Heart left ventricle (tissue), 16 donors: ENCODE data around the gene MCM5. TPM values are rescaled to one million over a fixed set of nuclear protein-coding genes. Genes with fewer than 3 reads are reported as not detected.
"Not testable (repeated sequence)": the region's sequence is repeated elsewhere in the genome, so short reads cannot be mapped to it uniquely, and the experiment has no call there.

Experiments used
- ATAC-seq, 4 donors: fragments of 200-7000 bp; cut with Tn5 transposase; one replicate each; pipeline ENCODE4 v1.9.1; 2020 to 2022; ENCODE audit warnings: moderate library complexity in 4 of 4, mild to moderate bottlenecking in 3 of 4, moderate number of reproducible peaks in 1 of 4
- DNase-seq, 5 donors: peaks; one replicate each; pipeline ENCODE4 v3.0.0-alpha.2; 2020
- H3K27ac ChIP-seq, 12 donors: fragments of 200-600 bp; sonication (generic) in 4 of 12; one replicate each; pipeline versions ENCODE4 v1.5.0 to v1.8.0; 2016 to 2022; ENCODE audit warnings: mild to moderate bottlenecking in 2 of 12
- H3K27me3 ChIP-seq, 9 donors: fragments of 200-600 bp; sonication (generic) in 2 of 9; one replicate each; pipeline versions ENCODE4 v1.5.1 to v1.8.0; 2016 to 2022; ENCODE audit warnings: mild to moderate bottlenecking in 3 of 9
- H3K36me3 ChIP-seq, 9 donors: fragments of 200-600 bp; sonication (generic) in 2 of 9; one replicate each; pipeline versions ENCODE4 v1.5.0 to v1.8.0; 2018 to 2022; ENCODE audit warnings: mild to moderate bottlenecking in 2 of 9
- H3K4me1 ChIP-seq, 12 donors: fragments of 200-600 bp; sonication (generic) in 4 of 12; one replicate each; pipeline versions ENCODE4 v1.5.0 to v1.8.0; 2016 to 2022; ENCODE audit warnings: mild to moderate bottlenecking in 3 of 12
- H3K4me3 ChIP-seq, 12 donors: fragments of 200-600 bp; sonication (generic) in 4 of 12; one replicate each; pipeline versions ENCODE4 v1.5.0 to v1.8.0; 2017 to 2022; ENCODE audit warnings: mild to moderate bottlenecking in 9 of 12, moderate library complexity in 4 of 12
- H3K9me3 ChIP-seq, 12 donors: fragments of 200-600 bp; sonication (generic) in 4 of 12; one replicate each; pipeline versions ENCODE4 v1.5.0 to v1.8.0; 2016 to 2022; ENCODE audit warnings: mild to moderate bottlenecking in 1 of 12
- CTCF ChIP-seq, 12 donors: fragments of 200-600 bp; sonication (generic) in 4 of 12; IDR thresholded peaks; one replicate each; pipeline versions ENCODE4 v1.5.0 to v1.8.0; 2018 to 2022; ENCODE audit warnings: antibody characterized with exemption in 12 of 12, mild to moderate bottlenecking in 5 of 12
- POLR2A ChIP-seq, 2 donors: fragments of 450-650 bp; IDR thresholded peaks; one replicate each; pipeline ENCODE4 v1.6.1; 2017; ENCODE audit warnings: antibody characterized with exemption in 2 of 2, mild to moderate bottlenecking in 2 of 2, moderate library complexity in 2 of 2
- WGBS, 4 donors: extraction: QIAGEN DNeasy Blood & Tissue Kit in 2 of 4; methylation state at CpG; one replicate each; pipeline versions ENCODE4 v1.1.5 to v1.1.7; 2013 to 2018; 5-methylcytosine and 5-hydroxymethylcytosine counted together
- intact Hi-C, 10 donors: fragments of 100-400 bp; cut with DNase I; formaldehyde crosslinking; loops; one replicate each; pipeline versions ENCODE4 v1.11.1 to v1.14.2; 2022
- polyA plus RNA-seq, 2 donors: library from polyadenylated mRNA; stranded (reverse); fragments of 200-250 nt; gene quantifications; one replicate each; pipeline ENCODE4 v1.2.3, GENCODE V29; 2013
- total RNA-seq, 9 donors: library from RNA; depleted of rRNA in 2 of 9; stranded (reverse); fragments of >200 nt in 2 of 9; fragmentation: NEBNext Ultra II Directional in 3 of 9; extraction: Animal tissue kit (Norgen Biotek cat#: 25700) in 3 of 9; gene quantifications; one replicate each; pipeline versions ENCODE4 v1.1.0 to v1.2.4, GENCODE V29; 2016 to 2023
- donor health status: ischemic (EF 13 %, LVEDD 7.1; RV severe dilation, severe dysfunction).
- donor health status: healthy with polysubstance abuse.
- donor health status: DM: no; HTN: yes; CAD: no.
- donor health status: DM: no; HTN: no; CAD: no.
- donor health status: ischemic (EF 25% LVEDD 6.9; RV normal size, moderate dysfunction).
- donor health status: ischemic (EF 25% LVEDD 5.7; RV mildly dilated, moderate dysfunction).
- donor health status: healthy.
- donor health status: DM: yes; HTN: yes; CAD: no.
- donor health status: ischemic (EF 35%, LVEDD 5.7; RV mildly dilated, moderate dysfunction).
- donor health status: nonischemic (EF 11% LVEDD 7.7; RV severe dilation, severe dysfunction).
- donor health status: DM: yes; HTN: yes; CAD: no.
- donor health status: PGD.
- donor health status: ischemic (EF 29% LVEDD 5.4; RV normal size, mild dysfunction).
- donor health status: nonischemic (EF 23%, LVEDD 6.1; RV moderate dilation, normal function).

The MCM5 gene
- total and polyA plus RNA-seq, 11 donors = 5.9 to 30.2 (median 12.3) TPM

- Histone ChIP-seq H3K4me3 (no peak overlapping the region), H3K9me3 (peaks cover 0 to 17% (median 11%) of the 10 kb centered on the region in 12 donors), H3K27ac (no peak overlapping the region), H3K4me1 (peaks cover 0 to 13% (median 7%) of the 10 kb centered on the region in 12 donors), H3K27me3 (no peaks in the 10 kb centered on the region), H3K36me3 (peaks cover 0 to 9% (median 0%) of the 10 kb centered on the region in 9 donors)
- 89 to 97% (median 96%) methylated on average over 5 of the region's 5 CpGs for WGBS, 4 donors
- intact Hi-C loops = loop anchor here in 7 of 10 donors (5.0 to 10.0 kb wide), 6 partner anchors 82 to 691 kb away; no protein-coding TSS in a partner anchor
- ATAC-seq (no peak), DNase-seq (no peak)
- TF ChIP-seq CTCF (IDR thresholded peaks at IDR 0.05) = no peak
- no peak for TF ChIP-seq POLR2A (IDR thresholded peaks at IDR 0.05)
Measured at GRCh38 chr22:35434061-35434710, 34.2 kb downstream of the MCM5 start.

- intact Hi-C loops = loop anchor here in 6 of 10 donors (10.0 kb wide), 3 partner anchors 490 to 690 kb away; no protein-coding TSS in a partner anchor
- WGBS, 4 donors = 62 to 84% (median 80%) methylated on average over 3 to 8 of the region's 8 CpGs
Measured at GRCh38 chr22:35435201-35435740, 35.3 kb downstream of the MCM5 start.

GRCh38 chr22:35436421-35436820 lies 36.5 kb downstream of the MCM5 start:
- Histone ChIP-seq H3K4me1 (peaks cover 0 to 4% (median under 1%) of the 10 kb centered on the region in 12 donors), H3K27ac (no peak overlapping the region), H3K36me3 (peaks cover 0 to 9% (median 0%) of the 10 kb centered on the region in 9 donors), H3K27me3 (no peaks in the 10 kb centered on the region), H3K9me3 (peaks cover 0 to 17% (median 11%) of the 10 kb centered on the region in 12 donors), H3K4me3 (no peak overlapping the region)
- WGBS, 4 donors = 76 to 86% (median 78%) methylated on average over 5 of the region's 5 CpGs
- intact Hi-C loops = loop anchor here in 6 of 10 donors (10.0 kb wide), 3 partner anchors 488 to 688 kb away; no protein-coding TSS in a partner anchor
- TF ChIP-seq POLR2A (IDR thresholded peaks at IDR 0.05) (no peak), CTCF (IDR thresholded peaks at IDR 0.05) (no peak)
- no peak for DNase-seq
- ATAC-seq = no peak

More at GRCh38 chr22:35435201-35435740, 35.3 kb downstream of the MCM5 start:
- ATAC-seq (no peak), DNase-seq (peak in 1 of 5 donors; percentile 25)
- TF ChIP-seq POLR2A (IDR thresholded peaks at IDR 0.05) = no peak
- TF ChIP-seq CTCF (IDR thresholded peaks at IDR 0.05) = no peak
- H3K27me3 ChIP-seq = no peaks in the 10 kb centered on the region
- no peak overlapping the region for H3K27ac ChIP-seq
- peaks cover 0 to 13% (median 7%) of the 10 kb centered on the region in 12 donors for H3K4me1 ChIP-seq
- H3K4me3 ChIP-seq = no peak overlapping the region
- H3K36me3 ChIP-seq = peaks cover 0 to 9% (median 0%) of the 10 kb centered on the region in 9 donors
- peaks cover 0 to 17% (median 11%) of the 10 kb centered on the region in 12 donors for H3K9me3 ChIP-seq

GRCh38 chr22:35437049-35437448 lies 37.1 kb downstream of the MCM5 start:
- no peak overlapping the region for H3K27ac ChIP-seq
- peaks cover 0 to 17% (median 11%) of the 10 kb centered on the region in 12 donors for H3K9me3 ChIP-seq
- H3K36me3 ChIP-seq = peaks cover 0 to 9% (median 0%) of the 10 kb centered on the region in 9 donors
- 85 to 100% (median 93%) methylated on average over 2 of the region's 2 CpGs for WGBS, 4 donors
- intact Hi-C loops = loop anchor here in 6 of 10 donors (10.0 kb wide), 3 partner anchors 488 to 688 kb away; no protein-coding TSS in a partner anchor
- DNase-seq (no peak), ATAC-seq (no peak)
- no peaks in the 10 kb centered on the region for H3K4me1 ChIP-seq
- no peaks in the 10 kb centered on the region for H3K27me3 ChIP-seq
- H3K4me3 ChIP-seq = no peak overlapping the region
- no peak for TF ChIP-seq POLR2A (IDR thresholded peaks at IDR 0.05)
- no peak for TF ChIP-seq CTCF (IDR thresholded peaks at IDR 0.05)

- not testable (repeated sequence) for H3K4me1 ChIP-seq, H3K36me3 ChIP-seq, H3K27me3 ChIP-seq, H3K4me3 ChIP-seq, DNase-seq, H3K9me3 ChIP-seq, ATAC-seq, H3K27ac ChIP-seq
- intact Hi-C loops = loop anchor here in 6 of 10 donors (10.0 kb wide), 3 partner anchors 486 to 686 kb away; no protein-coding TSS in a partner anchor
- WGBS, 4 donors = 62 to 93% (median 64%) methylated on average over 3 of the region's 3 CpGs
Measured at GRCh38 chr22:35438673-35439364, 38.9 kb downstream of the MCM5 start.
